NT2/D1 (cell line): Measurements from ENCODE around the gene NKPD1.

ENCODE experiments used
- SUZ12 ChIP-seq: IDR thresholded peaks from 2 replicates; pipeline ENCODE4 v1.6.1; 2011; ENCODE audit not compliant: insufficient read length, insufficient read depth; ENCODE audit errors: extremely low read depth
- YY1 ChIP-seq: IDR thresholded peaks from 2 replicates; pipeline ENCODE4 v1.6.1; 2011; ENCODE audit not compliant: insufficient read length, insufficient read depth
- ZNF274 ChIP-seq: IDR thresholded peaks from 2 replicates; pipeline ENCODE4 v1.6.1; 2011; ENCODE audit warnings: mild to moderate bottlenecking, low read depth, low read length

DNA sequence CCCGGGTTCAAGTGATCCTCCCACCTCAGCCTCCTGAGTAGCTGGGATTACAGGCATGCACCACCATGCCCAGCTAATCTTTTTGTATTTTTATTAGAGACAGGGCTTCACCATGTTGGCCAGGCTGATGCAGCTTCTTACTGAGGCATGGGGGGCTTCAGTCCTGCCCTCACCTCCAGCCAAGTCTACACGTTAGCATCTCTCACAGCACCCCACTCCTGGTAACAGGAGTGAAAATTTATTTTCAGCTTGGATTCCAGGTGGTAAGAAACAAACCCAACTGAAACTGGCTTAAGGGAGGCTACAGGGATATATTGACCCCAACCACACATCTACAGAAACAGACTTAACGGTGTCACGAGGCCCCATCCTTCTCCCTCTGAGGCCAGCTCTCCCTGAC, 10.6 kb downstream of the NKPD1 start:
- TF ChIP-seq YY1: no peak
- TF ChIP-seq ZNF274: no peak
- no peak for TF ChIP-seq SUZ12
